Measurements from ENCODE around the gene HELZ. TPM values are rescaled to one million over a fixed set of nuclear protein-coding genes. Genes with fewer than 3 reads are reported as not detected.

HELZ gene
- 11.7 to 18.9 TPM (median 14.8 TPM) in 5 replicates for total RNA-seq (2022; extraction: Qiagen RNA extraction)

GRCh38 chr17:67245073-67245693 is at the start of gene HELZ:
Gene HELZ (minus strand): TSS chr17:67245196. CDS start chr17:67218804, 26,392 bp downstream.

GRCh38 chr17:67044016-67044772 is 200.8 kb downstream of the HELZ start, which contains the start of gene CACNG1:
Gene CACNG1 (plus strand): TSS chr17:67044554. CDS start chr17:67044661, 107 bp downstream.

Other genes starting within 250 kb of the HELZ start
- gene CACNG1, start 200.6 kb downstream of the HELZ start, total RNA-seq (2022; extraction: Qiagen RNA extraction): 0.07 to 0.11 TPM (median 0.11 TPM) in 3 of 5 replicates, not detected in the others
- gene PSMD12, start 121.4 kb upstream of the HELZ start, total RNA-seq (2022; extraction: Qiagen RNA extraction): 105 to 115 TPM (median 106 TPM) in 5 replicates
- 24.5 to 31.7 TPM (median 30.9 TPM) in 5 replicates for gene PITPNC1, start 132.1 kb upstream of the HELZ start, total RNA-seq (2022; extraction: Qiagen RNA extraction)